HG02588 (cell line): ENCODE results near the gene KCTD2.
"Not testable (repeated sequence)": the region's sequence is repeated elsewhere in the genome, so short reads cannot be mapped to it uniquely, and the experiment has no call there.

Experiments used
- ATAC-seq: cut with Tn5 transposase; IDR thresholded peaks from one replicate; pipeline ENCODE4 v1.9.1; 2021; ENCODE audit warnings: mild to moderate bottlenecking, moderate library complexity; ENCODE audit not compliant: unreplicated experiment

KCTD2 gene

GRCh38 chr17:75046407-75047289 is at the start of gene KCTD2, which contains the start of gene ATP5PD:
Gene KCTD2 (plus strand): TSS chr17:75047225. CDS start chr17:75047251, 26 bp downstream.
Gene ATP5PD (minus strand): TSS chr17:75046969. CDS start chr17:75042650, 4,319 bp downstream.
- peak; percentile 93 for ATAC-seq

- ATAC-seq, result no peak
Measured at GRCh38 chr17:74998783-74999182, 48.2 kb upstream of the KCTD2 start.

- ATAC-seq, result no peak
Measured at GRCh38 chr17:74999523-74999922, 47.5 kb upstream of the KCTD2 start.

- no peak for ATAC-seq
Measured at GRCh38 chr17:75001915-75002843, 44.8 kb upstream of the KCTD2 start.

GRCh38 chr17:75003070-75003956 is 43.7 kb upstream of the KCTD2 start:
- no peak for ATAC-seq

GRCh38 chr17:75003957-75004355 is 43.1 kb upstream of the KCTD2 start:
- no peak for ATAC-seq

- no peak for ATAC-seq
Measured at GRCh38 chr17:75004371-75004770, 42.7 kb upstream of the KCTD2 start.

GRCh38 chr17:75005291-75005690 is 41.7 kb upstream of the KCTD2 start:
- ATAC-seq, result no peak

GRCh38 chr17:75006084-75006483 is 40.9 kb upstream of the KCTD2 start:
- ATAC-seq, result not testable (repeated sequence)

GRCh38 chr17:75006653-75007052 is 40.4 kb upstream of the KCTD2 start:
- no peak for ATAC-seq

- ATAC-seq, result no peak
Measured at GRCh38 chr17:75008373-75008772, 38.7 kb upstream of the KCTD2 start.

GRCh38 chr17:75009139-75009724 is 37.8 kb upstream of the KCTD2 start:
- ATAC-seq, result no peak

GRCh38 chr17:75010683-75011400 is 36.2 kb upstream of the KCTD2 start:
- ATAC-seq, result no peak

GRCh38 chr17:75011401-75012095 is 35.5 kb upstream of the KCTD2 start:
- no peak for ATAC-seq

GRCh38 chr17:75012096-75012345 is 35.0 kb upstream of the KCTD2 start:
- ATAC-seq, result no peak

- peak; percentile 78 for ATAC-seq
Measured at GRCh38 chr17:75012346-75013091, 34.5 kb upstream of the KCTD2 start, which contains the start of gene MRPL58. Gene MRPL58 (plus strand): TSS chr17:75012670. CDS start chr17:75012687, 17 bp downstream.

GRCh38 chr17:75013092-75013559 is 33.9 kb upstream of the KCTD2 start:
- ATAC-seq, result no peak

- no peak for ATAC-seq
Measured at GRCh38 chr17:75019146-75019545, 27.9 kb upstream of the KCTD2 start.
